ENCODE results near the gene RGS6.

Gene RGS6

GRCh38 chr14:72408020-72408419 lies 475.8 kb downstream of the RGS6 start:
- H3K23ac ChIP-seq (ENCODE audit: low read length) = no peak overlapping the region
- no peak overlapping the region for H3K4me2 ChIP-seq (ENCODE audit: low read length)
- H3K14ac ChIP-seq (ENCODE audit: low read length) = no peak overlapping the region
- H4K12ac ChIP-seq (ENCODE audit: low read depth, low read length) = no peak overlapping the region
- H2AFZ ChIP-seq (ENCODE audit: insufficient read depth, low read length, poor library complexity) = no peak overlapping the region
- H3K27ac ChIP-seq (ENCODE audit: low read depth, low read length) = no peak overlapping the region
- H2AK5ac ChIP-seq (ENCODE audit: low read length) = no peak overlapping the region
- H2BK12ac ChIP-seq (ENCODE audit: low read length) = no peak overlapping the region
- no peaks in the 10 kb centered on the region for H3K9me3 ChIP-seq (ENCODE audit: insufficient read depth, low read depth, low read length)
- no peaks in the 10 kb centered on the region for H3K36me3 ChIP-seq (ENCODE audit: control insufficient read depth in 1 of 2, insufficient read depth in 2 of 2, low read length in 2 of 2)
- no CpG with 5 or more reads among the region's 3 CpGs for WGBS (ENCODE audit: extremely low coverage, insufficient coverage, insufficient read length)
- H3K4ac ChIP-seq (ENCODE audit: low read depth, low read length) = no peak overlapping the region
- no peak overlapping the region for H2BK5ac ChIP-seq (ENCODE audit: low read depth, low read length, poor library complexity)
- no peaks in the 10 kb centered on the region for H3K27me3 ChIP-seq (ENCODE audit: insufficient read depth, low read length)
- peaks cover 10 to 11% of the 10 kb centered on the region in 2 experiments for H3K4me1 ChIP-seq (ENCODE audit: control insufficient read depth in 1 of 2, insufficient read depth in 2 of 2, low read length in 2 of 2)
- H3K9ac ChIP-seq (ENCODE audit: low read length) = no peak overlapping the region
- peaks cover 4% of the 10 kb centered on the region for H3K79me1 ChIP-seq (ENCODE audit: low read length)
- H3K79me2 ChIP-seq (ENCODE audit: control insufficient read depth, insufficient read depth, low read length, poor library complexity) = no peaks in the 10 kb centered on the region
- DNase-seq = no peak
- H3K18ac ChIP-seq (ENCODE audit: low read length) = no peak overlapping the region
- H3K4me3 ChIP-seq (ENCODE audit: low read depth, low read length) = no peak overlapping the region
- no peak overlapping the region for H4K91ac ChIP-seq (ENCODE audit: low read depth, low read length)
- H4K8ac ChIP-seq (ENCODE audit: low read depth, low read length) = no peak overlapping the region
- H2BK120ac ChIP-seq (ENCODE audit: insufficient read depth, low read length, poor library complexity) = no peak overlapping the region

GRCh38 chr14:72409047-72409446 lies 476.8 kb downstream of the RGS6 start:
- H3K18ac ChIP-seq (ENCODE audit: low read length) = no peak overlapping the region
- H3K4me3 ChIP-seq (ENCODE audit: low read depth, low read length) = no peak overlapping the region
- no peak overlapping the region for H3K9ac ChIP-seq (ENCODE audit: low read length)
- no peaks in the 10 kb centered on the region for H3K27me3 ChIP-seq (ENCODE audit: insufficient read depth, low read length)
- no peak overlapping the region for H3K4me2 ChIP-seq (ENCODE audit: low read length)
- DNase-seq = no peak
- no peak overlapping the region for H3K4ac ChIP-seq (ENCODE audit: low read depth, low read length)
- H2BK120ac ChIP-seq (ENCODE audit: insufficient read depth, low read length, poor library complexity) = no peak overlapping the region
- peaks cover 7 to 8% of the 10 kb centered on the region in 2 experiments for H3K4me1 ChIP-seq (ENCODE audit: control insufficient read depth in 1 of 2, insufficient read depth in 2 of 2, low read length in 2 of 2)
- no peak overlapping the region for H2AK5ac ChIP-seq (ENCODE audit: low read length)
- H3K27ac ChIP-seq (ENCODE audit: low read depth, low read length) = no peak overlapping the region
- H3K23ac ChIP-seq (ENCODE audit: low read length) = no peak overlapping the region
- WGBS (ENCODE audit: extremely low coverage, insufficient coverage, insufficient read length) = no CpG with 5 or more reads among the region's 3 CpGs
- H3K14ac ChIP-seq (ENCODE audit: low read length) = no peak overlapping the region
- no peak overlapping the region for H2BK12ac ChIP-seq (ENCODE audit: low read length)
- no peaks in the 10 kb centered on the region for H3K79me2 ChIP-seq (ENCODE audit: control insufficient read depth, insufficient read depth, low read length, poor library complexity)
- H2BK5ac ChIP-seq (ENCODE audit: low read depth, low read length, poor library complexity) = no peak overlapping the region
- no peak overlapping the region for H4K12ac ChIP-seq (ENCODE audit: low read depth, low read length)
- H3K9me3 ChIP-seq (ENCODE audit: insufficient read depth, low read depth, low read length) = no peaks in the 10 kb centered on the region
- H3K79me1 ChIP-seq (ENCODE audit: low read length) = peaks cover 4% of the 10 kb centered on the region
- H4K8ac ChIP-seq (ENCODE audit: low read depth, low read length) = no peak overlapping the region
- no peaks in the 10 kb centered on the region for H3K36me3 ChIP-seq (ENCODE audit: control insufficient read depth in 1 of 2, insufficient read depth in 2 of 2, low read length in 2 of 2)
- no peak overlapping the region for H2AFZ ChIP-seq (ENCODE audit: insufficient read depth, low read length, poor library complexity)
- H4K91ac ChIP-seq (ENCODE audit: low read depth, low read length) = no peak overlapping the region

- Histone ChIP-seq H3K36me3 (ENCODE audit: control insufficient read depth in 1 of 2, insufficient read depth in 2 of 2, low read length in 2 of 2) (no peaks in the 10 kb centered on the region), H3K18ac (ENCODE audit: low read length) (no peak overlapping the region), H3K9ac (ENCODE audit: low read length) (no peak overlapping the region), H4K8ac (ENCODE audit: low read depth, low read length) (no peak overlapping the region), H3K23ac (ENCODE audit: low read length) (no peak overlapping the region), H3K4me1 (ENCODE audit: control insufficient read depth in 1 of 2, insufficient read depth in 2 of 2, low read length in 2 of 2) (no peaks in the 10 kb centered on the region), H3K9me3 (ENCODE audit: insufficient read depth, low read depth, low read length) (peaks cover 9% of the 10 kb centered on the region), H3K27me3 (ENCODE audit: insufficient read depth, low read length) (no peaks in the 10 kb centered on the region), H4K91ac (ENCODE audit: low read depth, low read length) (no peak overlapping the region), H3K4me2 (ENCODE audit: low read length) (no peak overlapping the region), H3K4ac (ENCODE audit: low read depth, low read length) (no peak overlapping the region), H2BK12ac (ENCODE audit: low read length) (no peak overlapping the region), H2AK5ac (ENCODE audit: low read length) (no peak overlapping the region), H2BK120ac (ENCODE audit: insufficient read depth, low read length, poor library complexity) (no peak overlapping the region), H4K12ac (ENCODE audit: low read depth, low read length) (no peak overlapping the region), H3K4me3 (ENCODE audit: low read depth, low read length) (no peak overlapping the region), H3K79me2 (ENCODE audit: control insufficient read depth, insufficient read depth, low read length, poor library complexity) (no peaks in the 10 kb centered on the region), H2AFZ (ENCODE audit: insufficient read depth, low read length, poor library complexity) (no peak overlapping the region), H3K14ac (ENCODE audit: low read length) (no peak overlapping the region), H2BK5ac (ENCODE audit: low read depth, low read length, poor library complexity) (no peak overlapping the region), H3K27ac (ENCODE audit: low read depth, low read length) (no peak overlapping the region), H3K79me1 (ENCODE audit: low read length) (no peaks in the 10 kb centered on the region)
- DNase-seq = peak in 1 of 2 donors; percentile 7
- WGBS (ENCODE audit: extremely low coverage, insufficient coverage, insufficient read length) = no CpG with 5 or more reads among the region's 2 CpGs
These were observed 484.0 kb downstream of the RGS6 start for GRCh38 chr14:72416081-72416849.

- peak; percentile 86 to 94 for DNase-seq
- Histone ChIP-seq H3K36me3 (ENCODE audit: control insufficient read depth in 1 of 2, insufficient read depth in 2 of 2, low read length in 2 of 2) (no peaks in the 10 kb centered on the region), H4K12ac (ENCODE audit: low read depth, low read length) (no peak overlapping the region), H3K27me3 (ENCODE audit: insufficient read depth, low read length) (no peaks in the 10 kb centered on the region), H3K4me3 (ENCODE audit: low read depth, low read length) (no peak overlapping the region), H3K4me2 (ENCODE audit: low read length) (no peak overlapping the region), H3K4me1 (ENCODE audit: control insufficient read depth in 1 of 2, insufficient read depth in 2 of 2, low read length in 2 of 2) (no peaks in the 10 kb centered on the region), H3K4ac (ENCODE audit: low read depth, low read length) (no peak overlapping the region), H4K91ac (ENCODE audit: low read depth, low read length) (no peak overlapping the region), H2BK12ac (ENCODE audit: low read length) (no peak overlapping the region), H3K79me2 (ENCODE audit: control insufficient read depth, insufficient read depth, low read length, poor library complexity) (no peaks in the 10 kb centered on the region), H2AK5ac (ENCODE audit: low read length) (no peak overlapping the region), H3K79me1 (ENCODE audit: low read length) (no peaks in the 10 kb centered on the region), H3K27ac (ENCODE audit: low read depth, low read length) (no peak overlapping the region), H2BK120ac (ENCODE audit: insufficient read depth, low read length, poor library complexity) (no peak overlapping the region), H3K14ac (ENCODE audit: low read length) (no peak overlapping the region), H2AFZ (ENCODE audit: insufficient read depth, low read length, poor library complexity) (no peak overlapping the region), H3K23ac (ENCODE audit: low read length) (no peak overlapping the region), H4K8ac (ENCODE audit: low read depth, low read length) (no peak overlapping the region), H3K9me3 (ENCODE audit: insufficient read depth, low read depth, low read length) (peaks cover 10% of the 10 kb centered on the region), H3K18ac (ENCODE audit: low read length) (no peak overlapping the region), H3K9ac (ENCODE audit: low read length) (no peak overlapping the region), H2BK5ac (ENCODE audit: low read depth, low read length, poor library complexity) (no peak overlapping the region)
- no CpG with 5 or more reads among the region's 7 CpGs for WGBS (ENCODE audit: extremely low coverage, insufficient coverage, insufficient read length)
These were observed 484.7 kb downstream of the RGS6 start for GRCh38 chr14:72416892-72417291.
